ENCODE measurements around the gene COX4I2.
"Not testable (repeated sequence)": the region's sequence is repeated elsewhere in the genome, so short reads cannot be mapped to it uniquely, and the experiment has no call there.

Gene COX4I2

GRCh38 chr20:31652917-31653396 lies 15.2 kb downstream of the COX4I2 start:
- Mint-ChIP-seq H3K4me3 (no peak overlapping the region), H3K27me3 (peaks cover 35% of the 10 kb centered on the region), H3K36me3 (no peaks in the 10 kb centered on the region), H3K4me1 (no peaks in the 10 kb centered on the region), H3K27ac (no peak overlapping the region), H3K9me3 (no peaks in the 10 kb centered on the region)
- DNase-seq = no peak
- CTCF ChIA-PET = interaction anchor here (2.7 kb wide), 1 partner anchor 70 kb away, joined by 11 read pairs; the partner anchor contains the start of gene BCL2L1

DNA sequence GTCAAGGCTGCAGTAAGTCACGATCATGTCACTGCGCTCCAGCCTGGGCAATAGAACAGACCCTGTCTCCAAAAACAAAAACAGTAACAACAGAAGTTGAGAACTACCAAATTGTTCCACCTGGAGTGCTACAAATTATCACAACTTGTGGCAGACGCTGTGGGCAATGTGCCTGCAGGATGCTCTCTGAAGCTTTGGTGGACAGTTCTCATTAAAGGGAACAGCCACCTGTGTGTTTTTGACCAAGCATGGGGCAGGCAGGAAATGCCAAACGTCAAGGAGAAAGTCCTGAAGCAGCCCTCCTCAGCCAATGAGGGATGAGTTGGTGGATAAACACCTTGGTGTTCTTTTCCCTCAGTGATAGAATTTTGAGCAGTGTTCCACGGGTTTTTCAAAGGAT lies 15.8 kb downstream of the COX4I2 start:
- Mint-ChIP-seq H3K27me3 (peaks cover 35% of the 10 kb centered on the region), H3K4me3 (no peak overlapping the region), H3K27ac (no peak overlapping the region), H3K9me3 (no peaks in the 10 kb centered on the region), H3K36me3 (no peaks in the 10 kb centered on the region), H3K4me1 (no peaks in the 10 kb centered on the region)
- CTCF ChIA-PET = interaction anchor here (2.1 to 2.7 kb wide), 2 partner anchors 19 to 70 kb away, joined by 5 to 11 read pairs; partner anchors contain the start of gene BCL2L1
- no peak for DNase-seq

GRCh38 chr20:31654534-31654933 lies 16.8 kb downstream of the COX4I2 start:
- H3K4me3 Mint-ChIP-seq = no peak overlapping the region
- no peaks in the 10 kb centered on the region for H3K9me3 Mint-ChIP-seq
- CTCF ChIA-PET = interaction anchor here (2.1 to 2.7 kb wide), 2 partner anchors 20 to 69 kb away, joined by 5 to 11 read pairs; partner anchors contain the start of gene BCL2L1
- no peaks in the 10 kb centered on the region for H3K4me1 Mint-ChIP-seq
- no peaks in the 10 kb centered on the region for H3K36me3 Mint-ChIP-seq
- no peak for DNase-seq
- no peak overlapping the region for H3K27ac Mint-ChIP-seq
- peaks cover 35% of the 10 kb centered on the region for H3K27me3 Mint-ChIP-seq

- Mint-ChIP-seq H3K4me1 (peaks cover 57% of the 10 kb centered on the region), H3K36me3 (peaks cover 23% of the 10 kb centered on the region), H3K9me3 (no peaks in the 10 kb centered on the region), H3K27me3 (no peaks in the 10 kb centered on the region), H3K4me3 (peak overlapping the region; percentile 73), H3K27ac (peak overlapping the region; percentile 89)
- CTCF ChIA-PET = interaction anchor here (0.6 to 7.5 kb wide), 24 partner anchors 8 to 99 kb away, joined by 3 to 348 read pairs (median 6); partner anchors contain the start of genes BCL2L1 and TPX2
- DNase-seq = peak; percentile 84
These were observed 24.1 kb downstream of the COX4I2 start for GRCh38 chr20:31661625-31662371.

DNA sequence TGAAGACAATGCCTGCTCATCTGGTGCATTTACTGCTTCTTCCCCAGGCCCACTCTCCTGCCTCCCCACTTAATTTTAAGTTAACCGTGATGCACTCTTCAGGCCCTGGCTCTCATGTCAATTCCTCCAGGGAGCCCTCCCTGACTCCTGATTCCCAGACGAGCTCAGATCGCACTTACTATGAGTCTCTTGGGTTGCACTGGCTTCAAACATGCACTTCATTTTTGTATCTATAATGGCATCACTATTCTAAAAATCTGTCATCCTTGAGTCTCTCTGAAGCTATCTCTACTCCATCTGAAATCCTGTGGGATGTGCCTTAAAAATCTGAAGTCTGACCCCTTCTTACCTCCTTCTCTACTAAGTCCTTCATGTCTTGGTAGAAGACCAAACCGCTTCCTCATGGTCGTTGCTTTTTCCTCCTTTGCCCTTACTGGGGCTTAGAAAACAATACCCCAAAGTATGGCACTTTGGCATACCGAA lies 24.7 kb downstream of the COX4I2 start:
- CTCF ChIA-PET = interaction anchor here (0.6 to 7.5 kb wide), 16 partner anchors 8 to 100 kb away, joined by 3 to 348 read pairs (median 12); partner anchors contain the start of genes BCL2L1 and TPX2
- Mint-ChIP-seq H3K4me3 (peak overlapping the region; percentile 73), H3K27me3 (no peaks in the 10 kb centered on the region), H3K4me1 (peaks cover 63% of the 10 kb centered on the region), H3K36me3 (peaks cover 27% of the 10 kb centered on the region), H3K9me3 (no peaks in the 10 kb centered on the region), H3K27ac (peak overlapping the region; percentile 89)
- no peak for DNase-seq

DNA sequence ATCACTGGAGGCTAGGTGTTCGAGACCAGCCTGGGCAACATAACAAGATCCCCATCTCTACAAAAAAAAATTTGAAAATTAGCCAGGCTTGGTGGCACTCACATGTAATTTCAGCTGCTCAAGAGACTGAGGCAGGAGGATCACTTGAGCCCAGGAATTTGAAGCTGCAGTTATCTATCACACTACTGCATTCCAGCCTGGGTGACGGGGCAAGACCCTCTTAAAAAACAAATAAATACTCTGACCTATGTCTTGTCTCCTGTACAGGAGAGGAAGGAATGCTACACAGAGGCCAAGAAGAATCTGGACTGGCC lies 25.8 kb downstream of the COX4I2 start:
- Mint-ChIP-seq H3K4me1 (peaks cover 72% of the 10 kb centered on the region), H3K36me3 (peaks cover 36% of the 10 kb centered on the region), H3K9me3 (no peaks in the 10 kb centered on the region), H3K27me3 (no peaks in the 10 kb centered on the region), H3K27ac (peak overlapping the region; percentile 67), H3K4me3 (no peak overlapping the region)
- CTCF ChIA-PET = interaction anchor here (0.7 to 7.5 kb wide), 10 partner anchors 12 to 101 kb away, joined by 3 to 348 read pairs (median 16); partner anchors contain the start of gene BCL2L1
- no peak for DNase-seq

DNA sequence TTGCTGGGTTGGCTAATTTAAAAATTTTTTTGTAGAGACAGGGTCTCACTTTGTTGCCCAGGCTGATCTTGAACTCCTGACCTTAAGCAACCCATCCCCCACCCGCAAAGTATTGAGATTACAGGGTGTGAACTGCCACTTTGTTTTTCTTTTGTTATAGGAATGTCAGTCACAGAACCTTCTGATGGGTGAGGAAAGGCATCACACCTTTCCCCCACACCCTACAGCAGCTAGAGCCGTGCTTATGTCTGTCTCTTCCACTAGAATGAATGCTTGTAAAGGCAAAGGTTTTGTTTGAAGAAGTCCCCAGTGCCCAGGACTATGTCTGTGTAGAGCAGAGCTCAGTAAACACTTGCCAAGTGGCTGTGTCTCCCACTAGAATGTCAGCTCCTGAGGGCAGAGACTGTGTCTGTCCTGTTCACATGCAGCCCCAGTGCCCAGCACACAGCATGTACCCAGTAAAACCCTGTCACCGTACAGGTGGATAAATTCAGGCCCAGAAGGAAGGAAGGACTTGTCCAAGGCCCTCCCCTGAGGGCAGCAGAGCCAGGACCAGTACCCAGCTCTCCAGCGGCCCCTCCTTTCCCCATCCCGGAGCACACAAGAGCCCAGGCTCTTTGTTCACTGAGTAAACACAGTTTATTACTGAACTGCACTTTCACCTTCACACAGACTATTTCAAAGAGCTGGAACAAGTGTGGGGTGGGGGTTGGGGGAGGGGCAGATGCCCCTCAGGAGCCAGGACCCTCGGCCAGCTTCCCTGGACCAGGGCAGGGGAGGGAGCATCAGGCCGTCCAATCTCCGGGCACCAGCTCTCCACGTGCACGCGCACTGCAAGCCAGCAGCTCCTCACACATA lies 26.4 kb downstream of the COX4I2 start:
- Mint-ChIP-seq H3K4me1 (peaks cover 75% of the 10 kb centered on the region), H3K9me3 (no peaks in the 10 kb centered on the region), H3K27me3 (no peaks in the 10 kb centered on the region), H3K4me3 (no peak overlapping the region), H3K27ac (peak overlapping the region; percentile 67), H3K36me3 (peaks cover 37% of the 10 kb centered on the region)
- no peak for DNase-seq
- CTCF ChIA-PET = interaction anchor here (0.7 to 7.5 kb wide), 9 partner anchors 12 to 64 kb away, joined by 3 to 348 read pairs (median 6); partner anchors contain the start of gene BCL2L1

DNA sequence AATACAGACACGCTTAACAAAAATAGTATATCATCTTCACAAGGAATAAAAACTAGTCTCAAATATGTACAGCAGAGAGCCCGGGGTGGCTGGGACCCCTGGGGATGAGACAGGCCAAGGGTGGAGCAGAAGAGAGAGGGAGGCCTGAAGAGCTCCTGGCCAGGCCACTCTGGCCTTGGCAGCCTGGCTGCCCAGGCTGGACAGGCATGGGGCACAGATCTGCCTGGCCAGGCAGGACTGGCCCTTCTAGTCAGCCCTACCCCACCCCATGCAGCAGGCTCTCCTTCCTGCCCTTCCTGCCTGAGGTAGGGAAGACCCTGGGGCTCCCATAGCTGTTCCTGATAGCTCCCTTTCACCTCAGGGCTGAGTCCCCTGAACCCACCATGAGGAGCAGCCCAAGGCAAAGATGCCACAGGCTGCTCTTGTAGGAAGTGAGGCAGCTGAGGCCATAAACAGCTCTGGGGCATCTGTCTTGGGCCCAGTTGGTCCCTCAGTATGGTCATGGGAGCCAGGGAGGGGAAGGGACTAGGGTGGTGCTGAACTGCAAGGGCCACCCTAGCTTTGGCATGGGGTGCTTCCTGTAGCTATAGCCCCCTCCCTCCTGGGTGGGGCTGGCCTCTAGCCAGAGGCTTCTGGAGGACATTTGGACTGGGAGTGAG lies 27.1 kb downstream of the COX4I2 start:
- no peaks in the 10 kb centered on the region for H3K27me3 Mint-ChIP-seq
- CTCF ChIA-PET = interaction anchor here (1.1 to 7.5 kb wide), 5 partner anchors 11 to 63 kb away, joined by 4 to 348 read pairs (median 27); partner anchors contain the start of gene BCL2L1
- peaks cover 44% of the 10 kb centered on the region for H3K36me3 Mint-ChIP-seq
- H3K4me1 Mint-ChIP-seq = peaks cover 83% of the 10 kb centered on the region
- H3K9me3 Mint-ChIP-seq = no peaks in the 10 kb centered on the region
- DNase-seq = no peak
- H3K27ac Mint-ChIP-seq = peak overlapping the region; percentile 88
- no peak overlapping the region for H3K4me3 Mint-ChIP-seq

- Mint-ChIP-seq H3K4me1 (peaks cover 86% of the 10 kb centered on the region), H3K9me3 (no peaks in the 10 kb centered on the region), H3K36me3 (peaks cover 53% of the 10 kb centered on the region), H3K27me3 (no peaks in the 10 kb centered on the region), H3K27ac (peak overlapping the region; percentile 88), H3K4me3 (no peak overlapping the region)
- DNase-seq = no peak
- CTCF ChIA-PET = interaction anchor here (6.1 to 7.5 kb wide), 2 partner anchors 10 to 55 kb away, joined by 95 to 348 read pairs; partner anchors contain the start of gene BCL2L1
These were observed 28.0 kb downstream of the COX4I2 start for GRCh38 chr20:31665753-31666152.

DNA sequence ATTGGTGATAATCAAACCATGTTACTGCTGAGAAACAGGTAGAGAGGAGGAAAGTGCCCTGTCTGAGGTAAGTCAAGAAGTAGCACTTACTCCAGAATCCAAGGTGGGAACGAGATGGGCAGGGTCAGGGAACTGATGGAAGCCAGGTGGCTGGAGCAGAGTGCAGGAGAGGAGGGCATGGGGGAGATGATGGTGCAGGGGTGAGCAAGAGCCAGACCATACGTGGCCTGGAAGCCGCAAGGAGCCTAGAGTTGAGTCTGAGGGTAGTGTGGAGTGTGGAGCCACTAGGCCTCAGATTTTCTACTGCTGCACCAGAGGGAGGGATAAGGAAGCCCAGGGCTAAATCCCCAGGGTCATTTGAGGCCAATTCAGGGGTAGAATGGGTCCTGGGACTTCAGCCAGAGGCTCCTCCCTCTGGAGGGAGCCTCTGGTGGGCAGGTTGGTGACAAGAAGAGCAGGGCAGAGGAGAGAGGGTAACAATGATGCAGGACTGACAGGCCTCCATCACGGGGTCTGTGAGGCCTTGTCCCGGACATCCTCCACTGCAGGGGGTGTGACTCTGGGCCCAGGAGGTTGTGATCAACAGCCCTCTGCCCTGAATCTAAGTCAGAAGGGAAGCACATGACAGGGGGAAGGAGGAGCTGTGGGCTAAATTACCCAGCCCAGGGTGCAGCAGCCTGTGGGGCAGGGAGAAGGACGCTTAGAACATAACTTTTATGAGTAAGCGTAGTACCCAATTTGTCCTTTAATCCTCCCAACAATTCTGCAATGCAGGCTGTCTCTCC lies 28.7 kb downstream of the COX4I2 start:
- no peaks in the 10 kb centered on the region for H3K27me3 Mint-ChIP-seq
- H3K4me3 Mint-ChIP-seq = peak overlapping the region; percentile 28
- H3K9me3 Mint-ChIP-seq = no peaks in the 10 kb centered on the region
- H3K27ac Mint-ChIP-seq = peak overlapping the region; percentile 88
- peaks cover 84% of the 10 kb centered on the region for H3K4me1 Mint-ChIP-seq
- CTCF ChIA-PET = interaction anchor here (1.0 to 7.5 kb wide), 4 partner anchors 14 to 57 kb away, joined by 3 to 348 read pairs (median 4); partner anchors contain the start of gene BCL2L1
- peak; percentile 57 for DNase-seq
- H3K36me3 Mint-ChIP-seq = peaks cover 57% of the 10 kb centered on the region

DNA sequence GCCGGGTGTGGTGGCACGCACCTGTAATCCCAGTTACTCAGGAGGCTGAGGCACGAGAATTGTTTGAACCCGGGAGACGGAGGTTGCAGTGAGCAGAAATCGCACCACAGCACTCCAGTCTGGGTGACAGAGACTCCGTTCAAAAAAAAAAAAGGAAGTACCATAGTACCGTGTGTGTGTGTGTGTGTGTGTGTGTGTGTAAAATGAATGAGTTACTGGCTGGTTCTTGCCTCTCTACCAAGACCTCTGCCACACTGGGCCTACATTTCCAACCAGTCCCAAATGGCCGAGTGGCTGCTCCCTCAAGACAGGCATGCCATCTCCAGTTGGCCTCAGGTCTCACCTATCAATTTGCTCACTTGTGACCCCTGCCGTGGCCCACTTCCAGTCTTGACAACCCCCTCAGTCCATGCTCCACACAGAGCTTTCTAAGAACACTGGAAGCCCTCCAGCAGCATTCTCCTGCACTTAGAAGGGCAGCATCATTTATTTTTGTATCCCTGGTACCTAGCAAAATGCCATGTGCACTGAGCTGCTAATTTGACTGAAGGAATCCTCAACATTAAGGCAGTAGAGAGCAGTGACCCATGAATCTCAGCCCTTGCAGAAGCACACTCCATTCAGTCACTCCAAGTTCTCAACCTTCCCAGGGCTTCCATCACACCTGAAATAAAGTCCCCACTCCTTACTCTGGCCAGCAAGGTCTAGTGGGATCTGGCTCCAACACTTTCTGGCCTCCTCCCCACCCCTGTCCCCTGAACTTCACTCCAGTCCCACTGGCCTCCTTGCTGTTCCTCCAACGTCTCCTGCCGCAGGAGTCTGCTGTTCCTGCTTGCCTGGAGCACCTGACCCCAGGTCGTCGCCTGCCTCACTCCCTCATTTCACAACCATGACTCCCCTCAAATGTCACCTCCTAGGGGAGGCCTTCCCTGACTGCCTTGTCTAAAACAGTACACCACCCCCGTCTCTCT lies 29.9 kb downstream of the COX4I2 start:
- Mint-ChIP-seq H3K4me3 (peak overlapping the region; percentile 12), H3K27me3 (no peaks in the 10 kb centered on the region), H3K4me1 (peaks cover 82% of the 10 kb centered on the region), H3K9me3 (no peaks in the 10 kb centered on the region), H3K36me3 (peaks cover 62% of the 10 kb centered on the region), H3K27ac (peak overlapping the region; percentile 88)
- CTCF ChIA-PET = interaction anchor here (0.7 to 1.5 kb wide), 5 partner anchors 13 to 56 kb away, joined by 3 to 5 read pairs (median 4); partner anchors contain the start of gene BCL2L1
- DNase-seq = no peak

GRCh38 chr20:31668944-31669343 lies 31.2 kb downstream of the COX4I2 start:
- H3K27me3 Mint-ChIP-seq, H3K9me3 Mint-ChIP-seq, H3K4me3 Mint-ChIP-seq, DNase-seq: not testable (repeated sequence)
- Mint-ChIP-seq H3K4me1 (peaks cover 86% of the 10 kb centered on the region), H3K27ac (peak overlapping the region; percentile 69), H3K36me3 (peaks cover 66% of the 10 kb centered on the region)
- CTCF ChIA-PET = interaction anchor here (0.9 to 1.8 kb wide), 2 partner anchors 25 to 55 kb away, joined by 4 to 6 read pairs; no protein-coding TSS in a partner anchor

Measured in activated naive CD4-positive, alpha-beta T cell treated with anti-CD3 and anti-CD28 coated beads, Interleukin-2, amount 10 ng/mL, durations not matched to agents 7 days and 5 days (primary cell).